Measurements from ENCODE around the gene OSBPL5. TPM values are rescaled to one million over a fixed set of nuclear protein-coding genes. Genes with fewer than 3 reads are reported as not detected.

The OSBPL5 gene
- total and polyA plus RNA-seq, 2 of the 4 experiments (the other 2 are of a cell fraction): 14.9 to 22.3 TPM

DNA sequence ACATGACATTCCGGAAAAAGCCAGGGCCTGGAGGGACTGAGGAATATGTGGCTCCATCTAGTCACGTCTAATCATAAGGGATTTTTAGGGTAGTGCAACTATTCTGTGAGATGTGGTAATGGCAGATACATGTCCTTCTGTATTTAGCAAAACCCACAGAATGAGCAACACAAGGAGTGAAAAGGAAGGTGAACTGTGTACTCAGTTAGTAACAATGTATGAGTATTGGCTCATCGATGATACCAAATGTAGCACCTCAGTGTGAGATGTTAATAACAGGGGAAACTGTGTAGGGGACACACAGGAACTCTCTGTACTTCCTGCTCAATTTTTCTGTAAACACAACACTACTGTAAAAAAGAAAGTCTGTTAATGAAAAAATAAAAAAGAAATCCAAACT, 65.9 kb downstream of the OSBPL5 start:
- H4K8ac ChIP-seq (ENCODE audit: low read depth in 2 of 2, low read length in 2 of 2): no peak overlapping the region
- peaks cover 43% of the 10 kb centered on the region for H3K36me3 ChIP-seq (ENCODE audit: control insufficient read depth, insufficient read depth, low read length)
- H3K79me1 ChIP-seq (ENCODE audit: low read depth in 1 of 2, low read length in 2 of 2): peaks cover 0 to 9% of the 10 kb centered on the region in 2 experiments; a peak in 1 of 4 replicates
- H3K14ac ChIP-seq (replicated peaks; ENCODE audit: low read depth, low read length): no peak overlapping the region
- ChIA-PET POLR2A (ENCODE audit: unreplicated experiment) (no interaction called here), CTCF (no interaction called here)
- H3K9me1 ChIP-seq (ENCODE audit: insufficient read depth, low read length): no peaks in the 10 kb centered on the region
- TF ChIP-seq RAD21 (IDR thresholded peaks at IDR 0.05; ENCODE audit: low read length): no peak
- TF ChIP-seq, protein P1, sequence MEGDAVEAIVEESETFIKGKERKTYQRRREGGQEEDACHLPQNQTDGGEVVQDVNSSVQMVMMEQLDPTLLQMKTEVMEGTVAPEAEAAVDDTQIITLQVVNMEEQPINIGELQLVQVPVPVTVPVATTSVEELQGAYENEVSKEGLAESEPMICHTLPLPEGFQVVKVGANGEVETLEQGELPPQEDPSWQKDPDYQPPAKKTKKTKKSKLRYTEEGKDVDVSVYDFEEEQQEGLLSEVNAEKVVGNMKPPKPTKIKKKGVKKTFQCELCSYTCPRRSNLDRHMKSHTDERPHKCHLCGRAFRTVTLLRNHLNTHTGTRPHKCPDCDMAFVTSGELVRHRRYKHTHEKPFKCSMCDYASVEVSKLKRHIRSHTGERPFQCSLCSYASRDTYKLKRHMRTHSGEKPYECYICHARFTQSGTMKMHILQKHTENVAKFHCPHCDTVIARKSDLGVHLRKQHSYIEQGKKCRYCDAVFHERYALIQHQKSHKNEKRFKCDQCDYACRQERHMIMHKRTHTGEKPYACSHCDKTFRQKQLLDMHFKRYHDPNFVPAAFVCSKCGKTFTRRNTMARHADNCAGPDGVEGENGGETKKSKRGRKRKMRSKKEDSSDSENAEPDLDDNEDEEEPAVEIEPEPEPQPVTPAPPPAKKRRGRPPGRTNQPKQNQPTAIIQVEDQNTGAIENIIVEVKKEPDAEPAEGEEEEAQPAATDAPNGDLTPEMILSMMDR (conservative IDR thresholded peaks at IDR 0.05; ENCODE audit: low read depth, low read length): no peak
- no peak for TF ChIP-seq MAZ (IDR thresholded peaks at IDR 0.05; ENCODE audit: borderline replicate concordance, low read depth, low read length)
- TF ChIP-seq, protein P2, sequence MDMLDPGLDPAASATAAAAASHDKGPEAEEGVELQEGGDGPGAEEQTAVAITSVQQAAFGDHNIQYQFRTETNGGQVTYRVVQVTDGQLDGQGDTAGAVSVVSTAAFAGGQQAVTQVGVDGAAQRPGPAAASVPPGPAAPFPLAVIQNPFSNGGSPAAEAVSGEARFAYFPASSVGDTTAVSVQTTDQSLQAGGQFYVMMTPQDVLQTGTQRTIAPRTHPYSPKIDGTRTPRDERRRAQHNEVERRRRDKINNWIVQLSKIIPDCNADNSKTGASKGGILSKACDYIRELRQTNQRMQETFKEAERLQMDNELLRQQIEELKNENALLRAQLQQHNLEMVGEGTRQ (IDR thresholded peaks at IDR 0.05; ENCODE audit: low read depth, low read length): no peak
- no peak for TF ChIP-seq FOS (IDR thresholded peaks at IDR 0.05; ENCODE audit: low read depth, low read length)
- TF ChIP-seq RCOR1 (IDR thresholded peaks at IDR 0.05; ENCODE audit: insufficient replicate concordance, low read length): no peak
- no peak for TF ChIP-seq CHD1 (IDR thresholded peaks at IDR 0.05; ENCODE audit: low read depth, low read length)
- TF ChIP-seq, protein P3, sequence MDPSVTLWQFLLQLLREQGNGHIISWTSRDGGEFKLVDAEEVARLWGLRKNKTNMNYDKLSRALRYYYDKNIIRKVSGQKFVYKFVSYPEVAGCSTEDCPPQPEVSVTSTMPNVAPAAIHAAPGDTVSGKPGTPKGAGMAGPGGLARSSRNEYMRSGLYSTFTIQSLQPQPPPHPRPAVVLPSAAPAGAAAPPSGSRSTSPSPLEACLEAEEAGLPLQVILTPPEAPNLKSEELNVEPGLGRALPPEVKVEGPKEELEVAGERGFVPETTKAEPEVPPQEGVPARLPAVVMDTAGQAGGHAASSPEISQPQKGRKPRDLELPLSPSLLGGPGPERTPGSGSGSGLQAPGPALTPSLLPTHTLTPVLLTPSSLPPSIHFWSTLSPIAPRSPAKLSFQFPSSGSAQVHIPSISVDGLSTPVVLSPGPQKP (IDR thresholded peaks at IDR 0.05; ENCODE audit: borderline replicate concordance, low read depth, low read length): no peak
- TF ChIP-seq MAFK (IDR thresholded peaks at IDR 0.05; ENCODE audit: low read depth, low read length): no peak
- no peak for TF ChIP-seq SMC3 (IDR thresholded peaks at IDR 0.05; ENCODE audit: low read depth, low read length)
- TF ChIP-seq BHLHE40 (IDR thresholded peaks at IDR 0.05; ENCODE audit: low read depth, low read length): no peak
- no peak for TF ChIP-seq NFE2L2 (IDR thresholded peaks at IDR 0.05; ENCODE audit: low read depth, low read length)
- TF ChIP-seq MXI1 (IDR thresholded peaks at IDR 0.05; ENCODE audit: borderline replicate concordance, low read depth, low read length): no peak
- no peak overlapping the region for H3K18ac ChIP-seq (ENCODE audit: low read depth, low read length)
- H3K9me3 ChIP-seq (ENCODE audit: control insufficient read depth, insufficient read depth, low read length): no peaks in the 10 kb centered on the region
- H3K4ac ChIP-seq (ENCODE audit: low read depth, low read length): no peak overlapping the region
- no peak overlapping the region for H2BK120ac ChIP-seq (ENCODE audit: low read depth, low read length)
- no peaks in the 10 kb centered on the region; the same call in 1 of the 2 replicates for H4K20me1 ChIP-seq (ENCODE audit: insufficient read depth, low read length)
- no peak overlapping the region for H4K91ac ChIP-seq (ENCODE audit: insufficient read depth, low read depth, low read length)
- no peak overlapping the region for H2AFZ ChIP-seq (replicated peaks; ENCODE audit: low read length, poor library complexity)
- peaks cover 9% of the 10 kb centered on the region for H3K4me1 ChIP-seq (ENCODE audit: control insufficient read depth, insufficient read depth, low read length)
- BruUV-seq (replicated peaks): no TSS peak
- no peak overlapping the region for H2BK20ac ChIP-seq (ENCODE audit: low read depth, low read length)
- H3K27me3 ChIP-seq (ENCODE audit: control insufficient read depth, insufficient read depth, low read length): no peaks in the 10 kb centered on the region
- no peak overlapping the region for H2AK9ac ChIP-seq (replicated peaks; ENCODE audit: low read depth, low read length, poor library complexity)
- H3K4me3 ChIP-seq (ENCODE audit: insufficient read depth, low read depth, low read length): no peak overlapping the region
- in situ Hi-C loops (cut with MboI; ENCODE audit: low sequenced_read_pairs) (no loop called here), intact Hi-C loops (cut with micrococcal nuclease) (no loop called here), dilution Hi-C loops (cut with HindIII; ENCODE audit: low sequenced_read_pairs, unreplicated experiment) (no loop called here)
- no peak overlapping the region for H2AK5ac ChIP-seq (ENCODE audit: low read depth, low read length)
- no peak overlapping the region; the same call in 1 of the 2 replicates for H3K23ac ChIP-seq (ENCODE audit: low read depth, low read length)
- no peak overlapping the region for H3K4me2 ChIP-seq (ENCODE audit: low read depth, low read length)
- no peak overlapping the region for H3K9ac ChIP-seq (ENCODE audit: low read depth, low read length)
- H2BK15ac ChIP-seq (ENCODE audit: low read depth, low read length): no peak overlapping the region
- no peak for ATAC-seq (ENCODE audit: low read depth)
- no peak overlapping the region for H4K5ac ChIP-seq (ENCODE audit: low read depth, low read length)
- DNase-seq: no peak
- 100% methylated on average over 1 of the region's 3 CpGs; no CpG with 5 or more reads in 1 of the 2 experiments for WGBS, 2 experiments (ENCODE audit: extremely low coverage in 2 of 2, insufficient read length in 1 of 2)
- no peak overlapping the region for H3K56ac ChIP-seq (ENCODE audit: extremely low read depth, insufficient read depth, low read length)
- H3K27ac ChIP-seq (ENCODE audit: insufficient read depth, low read length): no peak overlapping the region
- H2BK5ac ChIP-seq (ENCODE audit: low read depth, low read length, poor library complexity, severe bottlenecking): no peak overlapping the region

Measured in IMR-90 (cell line).